HPDE6-E6E7 (cell line): ENCODE measurements around the gene RIT1.
"Not testable (repeated sequence)": the region's sequence is repeated elsewhere in the genome, so short reads cannot be mapped to it uniquely, and the experiment has no call there.

ENCODE experiments used
- DNase-seq: peaks from one replicate; pipeline ENCODE4 v3.0.0; 2011; ENCODE audit warnings: missing footprints; ENCODE audit errors: extremely low spot score

Gene RIT1

GRCh38 chr1:155933591-155934096 is 22.5 kb upstream of the RIT1 start:
- DNase-seq, result no peak

- no peak for DNase-seq
Observed at GRCh38 chr1:155932487-155932886, 21.3 kb upstream of the RIT1 start.

GRCh38 chr1:155932081-155932480 is 20.9 kb upstream of the RIT1 start:
- DNase-seq, result no peak

GRCh38 chr1:155931332-155932038 is 20.3 kb upstream of the RIT1 start:
- no peak for DNase-seq

GRCh38 chr1:155930725-155931124 is 19.6 kb upstream of the RIT1 start:
- DNase-seq, result not testable (repeated sequence)

GRCh38 chr1:155929057-155929456 is 17.9 kb upstream of the RIT1 start:
- DNase-seq, result no peak

GRCh38 chr1:155925506-155925905 is 14.4 kb upstream of the RIT1 start:
- no peak for DNase-seq

- no peak for DNase-seq
Observed at GRCh38 chr1:155920717-155921116, 9.6 kb upstream of the RIT1 start.

- no peak for DNase-seq
Observed at GRCh38 chr1:155919801-155920200, 8.7 kb upstream of the RIT1 start.

- DNase-seq, result no peak
Observed at GRCh38 chr1:155918660-155919059, 7.5 kb upstream of the RIT1 start.

- no peak for DNase-seq
Observed at GRCh38 chr1:155913969-155914757, 3.0 kb upstream of the RIT1 start.

GRCh38 chr1:155912056-155912536 is 947 bp upstream of the RIT1 start:
- no peak for DNase-seq

- no peak for DNase-seq
Observed at GRCh38 chr1:155910621-155911121, 478 bp downstream of the RIT1 start.

GRCh38 chr1:155909894-155910293 is 1.3 kb downstream of the RIT1 start:
- no peak for DNase-seq

- DNase-seq, result no peak
Observed at GRCh38 chr1:155904261-155904660, 6.9 kb downstream of the RIT1 start.

GRCh38 chr1:155900161-155900560 is 11.0 kb downstream of the RIT1 start:
- DNase-seq, result no peak

- no peak for DNase-seq
Observed at GRCh38 chr1:155899683-155900082, 11.5 kb downstream of the RIT1 start.

- no peak for DNase-seq
Observed at GRCh38 chr1:155898888-155899287, 12.3 kb downstream of the RIT1 start.

GRCh38 chr1:155897746-155898145 is 13.4 kb downstream of the RIT1 start:
- DNase-seq, result no peak

GRCh38 chr1:155896476-155896875 is 14.7 kb downstream of the RIT1 start:
- not testable (repeated sequence) for DNase-seq

- not testable (repeated sequence) for DNase-seq
Observed at GRCh38 chr1:155895617-155896016, 15.5 kb downstream of the RIT1 start.

GRCh38 chr1:155893389-155894142 is 17.6 kb downstream of the RIT1 start:
- peak; percentile 74 for DNase-seq
